Uterus (tissue), 4 donors: ENCODE results near the gene ANKUB1. TPM values are rescaled to one million over a fixed set of nuclear protein-coding genes. Genes with fewer than 3 reads are reported as not detected.

Source experiments
- DNase-seq, 2 donors: peaks; one replicate each; pipeline ENCODE4 v3.0.0-alpha.2; 2019 to 2020
- H3K27ac ChIP-seq, 2 donors: fragments of 200-600 bp; sonication (generic); 1 replicate in 1 of 2; 2 replicates in 1 of 2; pipeline ENCODE4 v1.5.1; 2016 to 2018
- H3K27me3 ChIP-seq, 2 donors: fragments of 200-600 bp; sonication (generic); one replicate each; pipeline ENCODE4 v1.5.1; 2018 to 2019; ENCODE audit warnings: control low read depth in 1 of 2
- H3K36me3 ChIP-seq, 2 donors: fragments of 200-600 bp; sonication (generic); one replicate each; pipeline ENCODE4 v1.5.1; 2019; ENCODE audit warnings: control low read depth in 1 of 2
- H3K4me1 ChIP-seq, 2 donors: fragments of 200-600 bp; sonication (generic); one replicate each; pipeline ENCODE4 v1.5.1; 2018 to 2019; ENCODE audit warnings: control low read depth in 1 of 2
- H3K4me3 ChIP-seq, 2 donors: fragments of 200-600 bp; sonication (generic); 1 replicate in 1 of 2; 2 replicates in 1 of 2; pipeline ENCODE4 v1.5.1; 2018 to 2019; ENCODE audit warnings: mild to moderate bottlenecking in 1 of 2
- H3K9me3 ChIP-seq, 2 donors: fragments of 200-600 bp; sonication (generic); one replicate each; pipeline ENCODE4 v1.5.1; 2019; ENCODE audit warnings: control low read depth in 1 of 2
- CTCF ChIP-seq, 4 experiments: fragments of 200-600 bp in 2 of 4; fragments of 450-650 bp in 2 of 4; sonication (generic) in 2 of 4; IDR thresholded peaks; one replicate each; pipeline ENCODE4 v1.5.1; 2016 to 2019; ENCODE audit warnings: antibody characterized with exemption in 4 of 4, mild to moderate bottlenecking in 2 of 4, moderate library complexity in 1 of 4
- POLR2A ChIP-seq, 2 donors: fragments of 450-650 bp; IDR thresholded peaks; one replicate each; pipeline ENCODE4 v1.6.1; 2016; ENCODE audit warnings: antibody characterized with exemption in 2 of 2, mild to moderate bottlenecking in 1 of 2, moderate library complexity in 1 of 2
- intact Hi-C: fragments of 100-400 bp; cut with DNase I; formaldehyde crosslinking; loops from one replicate; pipeline ENCODE4 v1.15.1; 2023; ENCODE audit warnings: low total_unique reads
- total RNA-seq, 4 donors: library from RNA; depleted of rRNA in 3 of 4; stranded (reverse); fragments of >200 nt in 3 of 4; gene quantifications; one replicate each; pipeline versions ENCODE4 v1.1.0 to v1.2.4, GENCODE V29; 2014 to 2023
- donor health status: DM: yes; HTN: yes; CAD: no.

ANKUB1 gene
- total RNA-seq, 4 donors from 2014 or later = 0.51 to 1.0 TPM; not detected in 2

DNA sequence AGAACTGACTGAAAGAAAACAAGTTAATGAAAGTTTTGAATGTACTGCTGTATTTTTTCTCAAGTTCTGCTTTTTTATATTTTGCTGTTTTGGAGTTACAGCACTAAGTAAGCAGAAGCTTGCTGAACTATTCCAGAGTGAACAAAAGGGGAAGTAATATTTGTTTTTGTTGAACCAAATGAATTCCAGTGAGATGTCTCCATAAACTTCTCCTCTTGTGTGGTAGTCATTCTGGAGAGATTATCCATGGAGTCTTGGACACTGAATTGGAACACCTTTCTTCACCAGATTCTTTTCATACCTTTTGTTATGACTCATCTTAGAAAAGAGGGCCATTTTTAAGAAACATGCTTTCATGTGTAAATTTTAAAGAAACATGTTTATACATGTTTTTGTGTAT is 8.8 kb downstream of the ANKUB1 start:
- no peak overlapping the region for H3K4me3 ChIP-seq
- no peaks in the 10 kb centered on the region for H3K4me1 ChIP-seq
- H3K9me3 ChIP-seq = no peaks in the 10 kb centered on the region
- H3K27me3 ChIP-seq = no peaks in the 10 kb centered on the region
- H3K27ac ChIP-seq = no peak overlapping the region
- TF ChIP-seq POLR2A (IDR thresholded peaks at IDR 0.05) (no peak), CTCF (IDR thresholded peaks at IDR 0.05) (no peak)
- DNase-seq = no peak
- intact Hi-C loops = no loop called here
- no peaks in the 10 kb centered on the region for H3K36me3 ChIP-seq

GRCh38 chr3:149781741-149782140 is 10.6 kb downstream of the ANKUB1 start:
- no peak overlapping the region for H3K27ac ChIP-seq
- no peaks in the 10 kb centered on the region for H3K9me3 ChIP-seq
- no peaks in the 10 kb centered on the region for H3K36me3 ChIP-seq
- TF ChIP-seq CTCF (IDR thresholded peaks at IDR 0.05) (no peak), POLR2A (IDR thresholded peaks at IDR 0.05) (no peak)
- H3K27me3 ChIP-seq = no peaks in the 10 kb centered on the region
- intact Hi-C loops = no loop called here
- no peak for DNase-seq
- no peak overlapping the region for H3K4me3 ChIP-seq
- no peaks in the 10 kb centered on the region for H3K4me1 ChIP-seq

DNA sequence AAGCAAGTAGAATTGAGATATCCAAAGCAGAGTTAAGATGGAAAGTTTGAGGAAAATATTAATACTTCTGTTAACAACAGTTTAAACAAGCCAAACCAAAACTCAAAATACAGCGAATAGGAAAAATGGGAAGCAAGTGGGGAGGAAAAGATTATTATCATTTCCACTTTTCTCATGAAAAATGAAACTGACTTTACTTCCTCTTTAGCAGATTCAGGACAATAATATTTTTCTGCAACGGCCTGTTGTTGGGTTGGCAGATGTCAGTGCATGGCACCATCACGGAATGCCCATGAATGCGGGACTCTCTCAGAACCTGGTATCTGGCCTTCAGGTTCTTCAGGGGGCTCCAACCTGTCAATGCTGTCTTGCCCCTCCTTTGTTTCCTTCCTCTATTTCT is 11.1 kb downstream of the ANKUB1 start:
- no peak for TF ChIP-seq CTCF (IDR thresholded peaks at IDR 0.05)
- TF ChIP-seq POLR2A (IDR thresholded peaks at IDR 0.05) = no peak
- no peaks in the 10 kb centered on the region for H3K4me1 ChIP-seq
- no peak overlapping the region for H3K27ac ChIP-seq
- DNase-seq = no peak
- H3K9me3 ChIP-seq = no peaks in the 10 kb centered on the region
- H3K4me3 ChIP-seq = no peak overlapping the region
- H3K27me3 ChIP-seq = no peaks in the 10 kb centered on the region
- intact Hi-C loops = no loop called here
- H3K36me3 ChIP-seq = no peaks in the 10 kb centered on the region

DNA sequence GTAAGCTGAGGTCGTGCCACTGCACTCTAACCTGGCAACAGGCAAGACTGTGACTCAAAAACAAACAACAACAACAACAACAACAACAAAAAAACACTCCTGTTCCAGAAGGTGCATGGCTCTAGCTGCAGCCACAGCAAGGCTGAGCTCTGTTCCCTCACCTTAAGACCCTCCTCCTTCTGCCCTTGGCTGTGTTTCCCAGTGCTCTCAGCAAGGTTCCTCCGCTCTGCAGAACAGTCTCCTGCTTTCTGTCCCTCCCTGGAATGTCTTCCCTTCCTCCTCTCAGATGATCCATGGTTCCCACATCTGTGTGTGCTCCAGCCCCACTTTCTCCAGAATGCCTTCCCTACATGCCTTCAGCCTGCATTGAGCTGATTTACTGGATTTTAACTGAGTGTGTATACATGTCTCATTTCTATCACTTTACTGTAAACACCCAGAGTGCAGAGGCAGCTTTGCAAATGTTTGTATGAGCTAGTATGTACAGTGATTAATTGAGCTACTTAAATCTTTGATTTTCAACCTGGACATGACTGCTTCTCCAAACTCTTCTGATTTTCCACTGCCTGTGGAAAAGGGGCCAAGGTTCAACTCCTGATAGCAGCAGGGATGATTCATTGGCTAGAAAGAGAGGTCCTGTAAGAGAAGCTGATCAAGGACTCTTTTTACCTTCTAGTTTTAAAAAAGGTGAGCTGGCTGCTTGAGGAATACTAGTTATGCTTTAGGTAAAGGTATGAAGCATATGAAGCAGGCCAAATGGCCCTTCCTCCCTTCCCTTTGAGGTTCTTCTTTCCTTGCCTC is 14.7 kb downstream of the ANKUB1 start:
- intact Hi-C loops = no loop called here
- no peak for TF ChIP-seq CTCF (IDR thresholded peaks at IDR 0.05)
- TF ChIP-seq POLR2A (IDR thresholded peaks at IDR 0.05) = no peak
- Histone ChIP-seq H3K4me1 (no peaks in the 10 kb centered on the region), H3K27me3 (no peaks in the 10 kb centered on the region), H3K9me3 (no peaks in the 10 kb centered on the region), H3K4me3 (no peak overlapping the region), H3K27ac (no peak overlapping the region), H3K36me3 (no peaks in the 10 kb centered on the region)
- DNase-seq = no peak

DNA sequence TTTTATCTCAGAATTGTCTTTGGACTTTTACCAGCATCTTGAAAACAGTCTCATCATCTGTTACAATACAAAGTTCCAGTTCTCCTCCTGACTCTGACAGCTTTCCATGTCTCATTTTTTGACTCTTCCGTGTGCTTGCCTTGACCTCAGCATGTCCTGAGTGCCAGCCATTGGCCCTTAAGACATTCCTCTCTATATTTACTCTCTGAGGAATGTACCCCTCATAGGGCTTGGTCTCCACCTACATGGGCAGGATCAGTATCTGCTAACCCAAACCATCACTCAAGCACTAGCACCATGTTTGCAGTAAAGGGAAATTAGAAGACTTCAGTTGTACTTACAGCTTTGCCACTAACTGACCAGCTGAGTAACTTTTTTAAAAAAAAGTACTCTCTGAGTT is 16.2 kb downstream of the ANKUB1 start:
- H3K4me1 ChIP-seq = no peaks in the 10 kb centered on the region
- no peaks in the 10 kb centered on the region for H3K36me3 ChIP-seq
- no peak overlapping the region for H3K27ac ChIP-seq
- intact Hi-C loops = no loop called here
- H3K9me3 ChIP-seq = no peaks in the 10 kb centered on the region
- no peak overlapping the region for H3K4me3 ChIP-seq
- no peak for DNase-seq
- TF ChIP-seq POLR2A (IDR thresholded peaks at IDR 0.05) = no peak
- TF ChIP-seq CTCF (IDR thresholded peaks at IDR 0.05) = no peak
- H3K27me3 ChIP-seq = no peaks in the 10 kb centered on the region
